GM21717 (cell line): Measurements from ENCODE around the gene DERA.
"Not testable (repeated sequence)": the region's sequence is repeated elsewhere in the genome, so short reads cannot be mapped to it uniquely, and the experiment has no call there.

ENCODE experiments used
- ATAC-seq: cut with Tn5 transposase; IDR thresholded peaks from one replicate; pipeline ENCODE4 v1.9.1; 2021; ENCODE audit warnings: mild to moderate bottlenecking, moderate library complexity; ENCODE audit not compliant: unreplicated experiment

The DERA gene

DNA sequence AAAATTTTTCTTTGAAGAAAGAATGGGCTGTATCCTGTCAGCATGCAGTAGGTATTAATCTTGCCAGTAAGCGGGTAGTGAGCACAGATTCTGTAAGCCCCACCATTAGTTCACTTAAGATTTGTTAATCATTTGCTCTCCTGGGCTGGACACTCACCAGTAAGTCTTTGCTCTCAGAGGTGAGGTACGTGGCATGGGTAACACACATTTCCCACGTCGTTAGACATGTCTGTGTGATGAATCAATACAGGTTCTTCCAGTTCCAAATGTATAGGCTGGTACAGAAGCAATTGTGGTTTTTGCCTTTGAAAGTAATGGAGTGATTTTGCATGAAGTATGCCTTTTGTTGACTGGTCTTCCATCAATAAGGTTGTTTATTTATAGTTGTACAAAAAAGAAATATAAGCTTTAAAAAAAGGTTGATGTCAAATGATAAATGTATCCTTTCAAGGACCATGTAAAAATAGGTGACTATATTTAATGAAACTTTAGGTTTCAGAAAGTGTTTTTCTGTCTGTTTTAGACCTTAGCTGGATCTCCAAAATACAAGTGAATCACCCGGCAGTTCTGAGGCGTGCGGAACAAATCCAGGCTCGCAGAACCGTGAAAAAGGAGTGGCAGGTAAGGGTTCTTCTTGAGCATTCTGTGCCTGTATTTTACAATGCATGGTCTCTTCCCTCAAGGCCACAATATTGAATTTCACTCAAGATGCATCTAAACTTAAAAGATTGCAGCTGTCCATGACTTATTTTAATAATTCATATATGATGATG is 45.5 kb downstream of the DERA start:
- ATAC-seq, result no peak

- no peak for ATAC-seq
Observed at GRCh38 chr12:15962760-15963159, 51.6 kb downstream of the DERA start.

GRCh38 chr12:15963271-15963670 is 52.1 kb downstream of the DERA start:
- no peak for ATAC-seq

DNA sequence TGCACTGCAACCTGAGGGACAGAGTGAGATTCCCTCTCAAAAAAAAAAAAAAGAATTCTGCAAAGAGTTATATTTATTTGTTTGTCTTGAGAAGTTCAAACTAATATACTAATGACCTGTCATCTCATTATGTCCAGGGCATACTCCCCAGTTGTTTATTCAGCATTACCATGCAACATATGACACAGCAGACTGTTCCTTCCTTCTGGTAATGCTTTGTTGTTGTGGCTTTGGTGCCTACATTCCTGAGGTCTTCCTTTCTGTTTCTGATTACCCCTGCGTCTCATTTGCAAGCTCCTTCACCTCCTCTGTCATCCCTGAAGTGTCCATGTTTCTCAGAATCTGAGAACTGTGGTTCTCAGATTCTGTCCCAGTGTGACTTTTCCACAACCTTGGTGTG is 55.3 kb downstream of the DERA start:
- no peak for ATAC-seq

- not testable (repeated sequence) for ATAC-seq
Observed at GRCh38 chr12:15967053-15967452, 55.9 kb downstream of the DERA start.

DNA sequence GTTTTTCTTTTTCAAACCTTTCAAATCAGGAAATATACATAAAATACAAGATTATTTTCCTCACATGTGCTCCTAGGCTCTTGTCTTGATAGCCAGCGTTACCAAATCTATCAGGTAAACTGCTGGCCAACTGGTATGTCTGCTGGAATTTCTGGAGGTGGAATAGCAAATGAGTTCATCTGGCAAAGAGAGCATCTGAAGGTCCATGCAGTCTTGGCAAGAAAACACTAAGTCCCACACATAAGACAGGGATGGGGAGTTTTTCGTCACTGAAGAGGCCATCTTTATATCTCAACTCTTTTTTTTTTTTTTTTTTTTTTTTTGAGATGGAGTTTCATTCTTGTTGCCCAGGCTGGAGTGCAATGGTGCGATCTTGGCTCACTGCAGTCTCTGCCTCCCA is 60.1 kb downstream of the DERA start:
- ATAC-seq, result no peak

GRCh38 chr12:15972894-15973293 is 61.8 kb downstream of the DERA start:
- ATAC-seq, result no peak

- ATAC-seq, result no peak
Observed at GRCh38 chr12:15977999-15978951, 67.1 kb downstream of the DERA start.

DNA sequence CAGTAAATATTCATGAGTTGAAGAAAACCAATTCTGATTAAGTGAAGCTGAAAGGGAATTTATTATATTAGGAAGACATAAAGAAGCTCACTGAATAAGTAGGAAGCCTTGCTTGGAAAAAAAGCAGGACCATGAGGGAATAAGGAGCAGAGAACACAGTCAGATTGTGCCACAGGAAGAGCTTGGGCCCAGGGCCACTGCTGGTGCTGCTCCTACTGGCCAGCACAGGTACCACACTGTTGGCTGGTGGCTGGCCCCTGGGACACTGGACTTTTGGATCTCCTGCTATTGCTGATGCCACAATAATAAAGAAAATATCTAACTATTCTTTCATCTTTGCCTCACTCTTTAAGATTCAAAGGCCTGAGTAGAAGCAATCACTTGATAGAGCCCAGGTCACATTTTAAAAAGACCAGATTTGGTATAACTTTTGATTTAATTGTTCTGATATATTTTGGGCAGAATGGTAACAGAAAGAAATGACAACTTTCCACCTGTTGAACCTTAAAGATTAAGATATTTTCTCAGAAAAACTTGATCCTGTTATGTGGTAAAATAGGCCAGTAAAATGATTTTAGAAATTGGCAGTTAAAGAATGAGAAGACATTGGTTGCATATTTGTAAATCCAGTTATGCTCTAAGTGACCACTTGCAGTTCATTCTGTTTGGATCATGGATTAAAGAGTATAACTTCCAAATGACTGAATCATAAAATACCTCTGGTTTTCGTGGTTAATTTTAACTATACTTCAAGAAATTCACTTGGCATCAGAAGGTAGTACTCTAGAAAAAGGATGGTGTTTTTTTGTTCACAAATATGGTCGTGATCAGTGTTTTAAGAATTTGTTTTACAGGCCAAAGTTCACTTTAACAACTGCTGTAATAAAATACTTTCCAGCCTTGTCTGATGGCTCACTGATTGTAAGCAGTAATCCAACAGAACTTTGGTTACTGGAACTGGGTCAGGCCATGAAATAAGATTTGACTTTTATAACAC is 68.3 kb downstream of the DERA start:
- no peak for ATAC-seq

DNA sequence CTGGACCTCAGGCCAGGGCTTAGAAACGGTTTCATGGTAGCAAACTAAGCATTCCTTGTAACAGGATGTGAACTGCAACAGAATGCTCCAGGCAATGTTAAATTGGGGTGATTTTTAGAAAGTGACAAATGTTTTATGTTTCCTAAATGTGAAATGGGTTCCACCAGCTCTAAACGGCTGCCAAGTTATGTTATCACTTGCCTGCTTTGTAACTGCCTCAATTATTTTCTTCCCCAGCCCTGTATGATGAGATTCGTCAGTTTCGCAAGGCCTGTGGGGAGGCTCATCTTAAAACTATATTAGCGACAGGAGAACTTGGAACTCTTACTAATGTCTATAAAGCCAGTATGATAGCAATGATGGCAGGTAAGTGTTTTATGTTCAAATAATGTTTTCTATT is 70.9 kb downstream of the DERA start:
- ATAC-seq, result no peak

GRCh38 chr12:15982471-15982870 is 71.3 kb downstream of the DERA start:
- ATAC-seq, result no peak

DNA sequence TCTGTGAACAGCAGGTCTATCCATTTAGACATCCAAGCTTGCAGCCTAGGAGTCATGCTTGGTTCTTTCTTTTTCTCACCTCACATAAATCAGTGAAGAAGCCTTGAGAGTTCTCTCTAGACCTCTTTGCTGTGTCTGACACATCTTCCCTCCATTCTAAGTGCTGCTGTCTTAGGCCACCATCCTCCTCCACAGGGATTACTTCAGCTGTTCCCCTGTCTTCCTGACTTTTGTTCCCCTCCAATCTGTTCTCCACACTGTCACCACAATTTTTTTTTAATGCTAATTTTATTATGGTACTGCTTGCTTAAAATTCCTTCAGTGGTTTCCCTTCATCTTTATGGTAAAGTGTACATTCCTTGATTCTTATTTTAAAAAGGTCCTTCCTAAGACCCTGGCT is 71.8 kb downstream of the DERA start:
- no peak for ATAC-seq

DNA sequence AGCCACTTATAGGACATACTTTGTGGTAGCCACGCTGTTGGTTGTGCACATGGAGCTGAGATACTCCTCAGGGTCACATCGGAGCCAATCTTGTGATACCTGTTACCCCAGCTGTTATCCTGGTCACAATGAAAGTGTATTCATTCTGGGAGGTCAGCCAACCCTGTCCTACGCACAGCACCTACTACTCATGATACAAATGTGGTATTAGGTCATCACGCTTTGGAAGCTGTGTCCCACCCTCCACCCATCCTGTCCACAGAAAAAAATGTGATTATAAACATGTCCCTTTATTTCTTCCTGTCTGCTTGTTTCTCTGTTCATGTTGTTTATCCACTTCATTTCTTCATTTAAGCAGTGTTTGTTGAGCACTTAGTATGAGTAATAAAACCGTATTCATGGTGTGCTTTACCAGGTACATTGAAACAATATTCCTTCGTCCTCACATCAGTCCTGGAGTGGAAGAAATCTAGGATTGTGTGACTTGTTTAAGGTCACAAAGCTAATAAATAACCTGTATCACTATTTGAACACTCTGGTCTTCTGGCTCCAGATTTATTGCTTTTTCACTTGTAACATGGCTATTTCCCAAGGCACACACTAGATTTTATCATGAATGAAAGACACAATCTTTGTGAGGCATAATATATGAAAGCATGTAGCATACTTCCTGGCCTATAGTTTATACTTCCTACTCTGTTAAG is 73.1 kb downstream of the DERA start:
- ATAC-seq, result no peak

- no peak for ATAC-seq
Observed at GRCh38 chr12:15984963-15985362, 73.8 kb downstream of the DERA start.

DNA sequence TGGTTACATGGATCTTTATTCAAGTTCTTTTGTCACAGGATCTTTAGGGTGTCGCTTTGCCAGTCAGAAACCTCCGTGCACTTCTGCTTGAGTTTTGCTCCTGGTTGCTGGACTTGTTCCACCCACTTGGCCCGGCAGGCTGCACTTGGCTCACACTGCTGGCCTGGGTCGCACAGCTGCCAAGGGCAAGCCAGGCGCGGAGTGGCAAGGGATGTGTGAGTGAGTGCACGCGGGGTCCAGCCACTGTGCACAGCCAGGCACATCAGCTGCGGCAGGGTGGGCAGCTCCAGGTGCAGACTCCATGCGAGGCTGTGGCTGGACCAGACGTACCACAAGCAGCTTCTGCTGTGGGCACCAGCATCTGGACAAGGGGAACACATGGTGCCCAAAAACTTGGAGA is 76.6 kb downstream of the DERA start:
- ATAC-seq, result no peak

DNA sequence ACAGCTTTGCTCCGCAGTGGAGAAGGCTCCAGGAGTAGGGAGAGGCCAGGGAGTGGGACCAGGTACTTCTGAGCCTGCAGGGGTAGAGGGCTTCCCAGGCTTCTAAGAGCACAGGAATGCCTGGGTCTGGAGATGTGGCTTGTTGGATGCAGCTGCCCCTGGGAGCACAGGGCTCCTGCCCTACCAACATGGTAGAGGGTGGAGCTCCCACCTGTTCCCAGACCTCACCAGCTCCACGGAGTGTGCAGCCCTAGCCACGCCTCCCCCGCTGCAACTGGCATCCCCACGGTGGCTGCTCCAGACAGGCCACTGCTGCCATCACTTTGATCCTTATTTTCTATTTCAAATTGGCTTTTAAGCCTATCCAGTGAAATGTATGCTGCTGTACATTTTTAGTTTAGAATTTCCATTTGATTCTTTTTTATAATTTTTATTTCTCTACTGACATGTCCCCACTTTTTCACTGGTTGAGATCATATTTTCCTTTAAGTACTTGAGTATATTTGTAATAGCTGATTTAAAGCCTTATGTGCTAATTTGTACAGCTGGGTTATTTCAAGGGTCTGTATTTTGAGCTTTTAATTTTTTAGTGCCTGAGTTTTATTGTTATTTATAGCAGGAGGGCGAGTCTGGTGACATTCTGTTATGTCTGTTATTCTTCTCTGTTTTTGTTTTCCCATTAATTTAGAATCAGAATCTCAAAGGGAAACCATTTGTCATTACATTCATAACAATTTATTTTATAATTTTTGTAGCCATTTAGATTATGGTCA is 78.0 kb downstream of the DERA start:
- no peak for ATAC-seq

GRCh38 chr12:15995801-15996200 is 84.7 kb downstream of the DERA start:
- no peak for ATAC-seq

GRCh38 chr12:15996254-15996653 is 85.1 kb downstream of the DERA start:
- no peak for ATAC-seq

DNA sequence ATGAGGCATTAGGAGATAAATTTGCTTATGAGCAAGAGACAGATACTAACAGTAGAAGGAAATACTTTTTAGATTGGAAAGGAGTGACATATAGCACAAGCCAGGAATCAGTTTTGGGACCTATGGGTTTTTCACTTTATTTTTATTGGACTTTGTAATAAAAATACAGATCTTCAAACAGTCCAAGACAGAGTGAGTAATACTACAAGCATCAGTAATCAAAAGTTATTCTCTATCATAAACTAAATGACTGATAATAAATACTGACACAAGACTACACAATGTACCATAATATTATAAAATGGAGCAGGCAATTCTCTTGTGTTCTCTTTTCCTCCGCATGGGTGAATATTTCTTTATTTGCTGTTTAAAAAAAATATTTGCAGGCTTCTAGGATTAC is 85.8 kb downstream of the DERA start:
- ATAC-seq, result no peak
